ENCODE results near the gene NFE2L3.
"Not testable (repeated sequence)": the region's sequence is repeated elsewhere in the genome, so short reads cannot be mapped to it uniquely, and the experiment has no call there.

NFE2L3 gene

GRCh38 chr7:26191974-26192479, 40.0 kb downstream of the NFE2L3 start:
- TF ChIP-seq CTCF (IDR thresholded peaks at IDR 0.05; ENCODE audit: control insufficient read depth, extremely low read depth, insufficient read depth), result no peak
- DNase-seq (ENCODE audit: low read depth), result no peak
- H3K4me3 ChIP-seq (ENCODE audit: low read depth, low read length), result no peak overlapping the region

GRCh38 chr7:26192485-26193087, 40.6 kb downstream of the NFE2L3 start:
- no peak overlapping the region for H3K4me3 ChIP-seq (ENCODE audit: low read depth, low read length)
- no peak for TF ChIP-seq CTCF (IDR thresholded peaks at IDR 0.05; ENCODE audit: control insufficient read depth, extremely low read depth, insufficient read depth)
- no peak for DNase-seq (ENCODE audit: low read depth)

GRCh38 chr7:26193432-26194207, 41.6 kb downstream of the NFE2L3 start:
- H3K4me3 ChIP-seq (ENCODE audit: low read depth, low read length), result no peak overlapping the region
- DNase-seq (ENCODE audit: low read depth), result no peak
- no peak for TF ChIP-seq CTCF (IDR thresholded peaks at IDR 0.05; ENCODE audit: control insufficient read depth, extremely low read depth, insufficient read depth)

GRCh38 chr7:26194764-26195163, 42.8 kb downstream of the NFE2L3 start:
- H3K4me3 ChIP-seq (ENCODE audit: low read depth, low read length); DNase-seq (ENCODE audit: low read depth): not testable (repeated sequence)

- no peak overlapping the region for H3K4me3 ChIP-seq (ENCODE audit: low read depth, low read length)
- no peak for TF ChIP-seq CTCF (IDR thresholded peaks at IDR 0.05; ENCODE audit: control insufficient read depth, extremely low read depth, insufficient read depth)
- DNase-seq (ENCODE audit: low read depth), result no peak
Observed at GRCh38 chr7:26195182-26195581, 43.2 kb downstream of the NFE2L3 start.

- DNase-seq (ENCODE audit: low read depth), result no peak
- no peak overlapping the region for H3K4me3 ChIP-seq (ENCODE audit: low read depth, low read length)
- no peak for TF ChIP-seq CTCF (IDR thresholded peaks at IDR 0.05; ENCODE audit: control insufficient read depth, extremely low read depth, insufficient read depth)
Observed at GRCh38 chr7:26195867-26196657, 44.1 kb downstream of the NFE2L3 start.

Measured in LNCaP clone FGC (cell line).